Activated naive CD4-positive, alpha-beta T cell treated with anti-CD3 and anti-CD28 coated beads, Interleukin-2, amount 50 U/mL, for 24 hours (primary cell): ENCODE measurements around the gene PCDH11X.
"Not testable (repeated sequence)": the region's sequence is repeated elsewhere in the genome, so short reads cannot be mapped to it uniquely, and the experiment has no call there.

Source experiments
- H3K27ac Mint-ChIP-seq: one replicate; pipeline ENCODE4 v1.8.0; 2021; ENCODE audit warnings: mild to moderate bottlenecking, mixed read lengths
- H3K27me3 Mint-ChIP-seq: one replicate; pipeline ENCODE4 v1.8.0; 2021; ENCODE audit warnings: mixed read lengths
- H3K36me3 Mint-ChIP-seq: one replicate; pipeline ENCODE4 v1.8.0; 2021; ENCODE audit warnings: mixed read lengths
- H3K4me1 Mint-ChIP-seq: one replicate; pipeline ENCODE4 v1.8.0; 2021; ENCODE audit warnings: mixed read lengths
- H3K4me3 Mint-ChIP-seq: one replicate; pipeline ENCODE4 v1.8.0; 2021; ENCODE audit warnings: mild to moderate bottlenecking, mixed read lengths
- H3K9me3 Mint-ChIP-seq: one replicate; pipeline ENCODE4 v1.8.0; 2021; ENCODE audit warnings: mixed read lengths

Gene PCDH11X, protein sequence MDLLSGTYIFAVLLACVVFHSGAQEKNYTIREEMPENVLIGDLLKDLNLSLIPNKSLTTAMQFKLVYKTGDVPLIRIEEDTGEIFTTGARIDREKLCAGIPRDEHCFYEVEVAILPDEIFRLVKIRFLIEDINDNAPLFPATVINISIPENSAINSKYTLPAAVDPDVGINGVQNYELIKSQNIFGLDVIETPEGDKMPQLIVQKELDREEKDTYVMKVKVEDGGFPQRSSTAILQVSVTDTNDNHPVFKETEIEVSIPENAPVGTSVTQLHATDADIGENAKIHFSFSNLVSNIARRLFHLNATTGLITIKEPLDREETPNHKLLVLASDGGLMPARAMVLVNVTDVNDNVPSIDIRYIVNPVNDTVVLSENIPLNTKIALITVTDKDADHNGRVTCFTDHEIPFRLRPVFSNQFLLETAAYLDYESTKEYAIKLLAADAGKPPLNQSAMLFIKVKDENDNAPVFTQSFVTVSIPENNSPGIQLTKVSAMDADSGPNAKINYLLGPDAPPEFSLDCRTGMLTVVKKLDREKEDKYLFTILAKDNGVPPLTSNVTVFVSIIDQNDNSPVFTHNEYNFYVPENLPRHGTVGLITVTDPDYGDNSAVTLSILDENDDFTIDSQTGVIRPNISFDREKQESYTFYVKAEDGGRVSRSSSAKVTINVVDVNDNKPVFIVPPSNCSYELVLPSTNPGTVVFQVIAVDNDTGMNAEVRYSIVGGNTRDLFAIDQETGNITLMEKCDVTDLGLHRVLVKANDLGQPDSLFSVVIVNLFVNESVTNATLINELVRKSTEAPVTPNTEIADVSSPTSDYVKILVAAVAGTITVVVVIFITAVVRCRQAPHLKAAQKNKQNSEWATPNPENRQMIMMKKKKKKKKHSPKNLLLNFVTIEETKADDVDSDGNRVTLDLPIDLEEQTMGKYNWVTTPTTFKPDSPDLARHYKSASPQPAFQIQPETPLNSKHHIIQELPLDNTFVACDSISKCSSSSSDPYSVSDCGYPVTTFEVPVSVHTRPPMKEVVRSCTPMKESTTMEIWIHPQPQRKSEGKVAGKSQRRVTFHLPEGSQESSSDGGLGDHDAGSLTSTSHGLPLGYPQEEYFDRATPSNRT (N-terminal part only)

DNA sequence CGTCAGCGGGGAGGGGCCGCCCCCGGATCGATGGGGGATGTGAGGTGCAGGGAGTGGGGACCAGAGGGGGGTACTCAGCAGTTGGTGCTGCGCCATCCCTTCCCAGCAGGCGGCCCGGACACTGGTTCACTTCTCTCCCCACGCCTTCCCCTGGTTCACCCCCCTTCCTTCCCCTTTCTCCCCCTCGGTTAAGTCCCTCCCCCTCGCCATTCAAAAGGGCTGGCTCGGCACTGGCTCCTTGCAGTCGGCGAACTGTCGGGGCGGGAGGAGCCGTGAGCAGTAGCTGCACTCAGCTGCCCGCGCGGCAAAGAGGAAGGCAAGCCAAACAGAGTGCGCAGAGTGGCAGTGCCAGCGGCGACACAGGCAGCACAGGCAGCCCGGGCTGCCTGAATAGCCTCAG lies at the start of gene PCDH11X:
TSS of gene PCDH11X (plus strand) at position 241 of the 400 bp plus-strand sequence. CDS start 56,130 bp downstream, outside the sequence.
- not testable (repeated sequence) for H3K4me1 Mint-ChIP-seq, H3K27ac Mint-ChIP-seq, H3K36me3 Mint-ChIP-seq, H3K27me3 Mint-ChIP-seq, H3K4me3 Mint-ChIP-seq, H3K9me3 Mint-ChIP-seq

DNA sequence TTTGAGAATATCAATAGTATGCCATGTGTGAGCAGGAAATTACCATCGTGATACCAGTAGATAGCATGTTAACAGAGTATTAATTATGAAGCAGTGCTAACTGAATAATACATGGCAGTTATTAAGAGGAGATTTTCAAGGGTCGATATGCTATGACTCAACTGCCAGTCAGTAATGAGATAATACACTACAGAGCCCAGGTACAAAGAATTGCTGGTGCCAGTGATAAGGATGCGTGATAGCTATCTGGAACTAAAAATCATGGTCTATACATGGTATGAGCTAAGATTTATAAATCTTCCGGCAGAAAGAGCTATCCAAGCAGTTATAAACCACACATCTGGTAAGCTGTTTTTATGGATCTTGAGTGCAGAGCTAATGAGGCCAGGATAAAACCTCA lies 31.7 kb upstream of the PCDH11X start:
- H3K4me3 Mint-ChIP-seq, H3K27ac Mint-ChIP-seq, H3K36me3 Mint-ChIP-seq, H3K4me1 Mint-ChIP-seq, H3K9me3 Mint-ChIP-seq, H3K27me3 Mint-ChIP-seq: not testable (repeated sequence)

DNA sequence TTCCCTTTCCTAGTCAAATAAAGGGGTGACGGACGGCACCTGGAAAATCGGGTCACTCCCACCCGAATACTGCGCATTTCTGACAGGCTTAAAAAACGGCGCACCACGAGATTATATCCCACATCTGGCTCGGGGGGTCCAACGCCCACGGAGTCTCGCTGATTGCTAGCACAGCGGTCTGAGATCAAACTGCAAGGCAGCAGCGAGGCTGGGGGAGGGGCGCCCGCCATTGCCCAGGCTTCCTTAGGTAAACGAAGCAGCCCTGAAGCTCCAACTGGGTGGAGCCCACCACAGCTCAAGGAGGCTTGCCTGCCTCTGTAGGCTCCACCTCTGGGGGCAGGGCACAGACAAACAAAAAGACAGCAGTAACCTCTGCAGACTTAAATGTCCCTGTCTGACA lies 26.2 kb upstream of the PCDH11X start:
- not testable (repeated sequence) for H3K36me3 Mint-ChIP-seq, H3K4me1 Mint-ChIP-seq, H3K9me3 Mint-ChIP-seq, H3K27ac Mint-ChIP-seq, H3K27me3 Mint-ChIP-seq, H3K4me3 Mint-ChIP-seq

DNA sequence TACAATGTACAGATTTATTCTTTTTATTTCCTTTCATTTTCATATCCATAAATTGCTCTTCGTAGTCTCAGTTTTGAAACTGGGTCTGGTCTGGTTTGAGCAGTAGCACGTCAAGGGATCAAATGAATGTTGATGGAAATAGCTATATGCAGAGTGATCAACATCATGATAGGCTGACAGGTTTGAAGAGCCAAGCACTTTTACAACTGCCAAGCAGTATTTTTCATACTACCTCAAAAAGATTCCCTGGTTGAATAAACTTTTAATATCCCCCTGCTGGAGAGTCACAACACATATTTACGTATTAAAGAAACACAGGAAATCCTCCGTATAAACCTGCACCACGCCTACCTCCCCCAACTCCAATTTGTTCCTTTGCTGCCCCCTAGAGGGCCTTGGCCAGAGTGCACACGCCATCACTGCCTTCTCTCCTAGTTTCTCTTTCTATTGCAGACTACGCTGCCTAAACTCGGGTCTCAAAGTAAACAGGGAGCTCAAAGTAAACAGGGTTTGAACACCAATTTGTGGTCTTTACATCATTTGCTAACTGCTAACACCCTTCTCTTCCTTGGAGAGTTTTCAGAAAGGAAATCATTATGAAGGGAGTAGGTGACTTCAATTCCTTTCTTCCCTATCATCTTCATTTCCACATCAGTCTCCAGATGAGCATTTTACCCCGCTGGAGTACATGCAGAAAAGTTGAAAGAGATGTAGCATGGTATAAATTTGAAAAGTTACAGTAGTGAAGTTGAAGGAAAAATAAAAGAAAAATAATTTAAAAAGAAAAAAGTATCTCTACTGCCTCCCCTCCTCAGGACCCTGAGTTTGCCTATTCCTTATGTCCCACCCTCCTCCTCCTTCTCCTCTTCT lies 8.3 kb upstream of the PCDH11X start:
- not testable (repeated sequence) for H3K27me3 Mint-ChIP-seq, H3K9me3 Mint-ChIP-seq, H3K4me1 Mint-ChIP-seq, H3K36me3 Mint-ChIP-seq, H3K4me3 Mint-ChIP-seq, H3K27ac Mint-ChIP-seq

DNA sequence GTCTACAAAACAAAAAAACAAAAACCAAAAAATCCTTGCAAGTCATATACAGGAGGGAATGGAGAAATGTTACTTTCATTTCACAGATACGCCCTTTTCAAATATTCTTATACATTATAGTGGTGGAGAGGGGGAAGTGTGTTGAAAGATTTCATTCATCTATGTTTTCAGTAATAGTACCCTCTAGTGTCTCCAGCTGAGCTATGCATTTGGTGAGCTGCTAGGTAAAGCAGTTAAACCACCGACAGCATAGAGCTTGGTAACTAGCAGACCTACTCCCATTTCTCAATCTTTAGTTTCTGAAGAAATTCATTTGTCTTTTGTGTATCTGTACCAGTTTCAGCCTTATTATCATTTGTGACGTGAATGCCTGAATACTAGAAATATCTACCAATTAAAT lies 5.2 kb upstream of the PCDH11X start:
- not testable (repeated sequence) for H3K4me3 Mint-ChIP-seq, H3K4me1 Mint-ChIP-seq

DNA sequence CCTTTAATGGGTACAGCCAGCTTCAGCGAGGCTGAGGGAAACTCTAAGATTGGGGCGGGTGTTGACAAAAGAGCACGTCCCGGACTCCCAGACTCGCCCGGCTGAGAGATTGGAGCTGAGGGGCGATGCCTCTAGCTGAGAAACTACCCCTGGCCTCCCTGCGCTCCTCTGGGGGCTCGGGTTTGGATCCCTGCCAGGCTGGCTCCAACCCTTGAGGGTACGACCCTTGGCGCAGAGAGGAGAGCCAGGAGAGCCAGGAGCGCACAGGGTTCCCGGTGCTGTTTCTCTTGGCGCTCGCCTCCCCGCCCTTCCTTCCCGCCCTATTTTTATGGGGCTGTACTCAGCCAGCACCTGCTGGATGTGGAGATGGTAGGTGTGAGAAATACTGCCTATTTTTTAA lies 833 bp downstream of the PCDH11X start:
- not testable (repeated sequence) for H3K27ac Mint-ChIP-seq, H3K9me3 Mint-ChIP-seq, H3K4me3 Mint-ChIP-seq, H3K36me3 Mint-ChIP-seq, H3K4me1 Mint-ChIP-seq, H3K27me3 Mint-ChIP-seq

More for the DNA sequence above, 5.2 kb upstream of the PCDH11X start:
- H3K9me3 Mint-ChIP-seq, H3K27ac Mint-ChIP-seq, H3K27me3 Mint-ChIP-seq, H3K36me3 Mint-ChIP-seq: not testable (repeated sequence)

DNA sequence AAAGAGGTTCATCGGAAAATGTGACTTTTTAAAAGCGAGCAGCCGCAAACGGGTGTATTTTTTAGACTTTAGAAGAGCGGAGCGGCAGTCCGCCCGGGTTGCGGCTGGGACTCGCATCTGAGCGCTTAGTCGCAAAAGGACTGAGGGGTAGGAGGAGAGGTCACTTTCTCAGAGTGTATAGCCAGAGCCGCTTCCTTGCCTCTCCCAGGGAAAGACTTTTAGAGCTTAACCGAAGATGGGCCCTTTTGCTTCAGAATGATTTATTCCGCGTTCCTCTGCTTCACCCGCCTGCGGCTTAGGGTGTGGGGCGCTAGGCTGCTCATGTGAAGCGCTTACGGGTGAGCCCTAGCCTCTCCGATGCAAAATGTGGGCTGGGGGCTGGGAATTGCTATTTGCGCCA lies 1.5 kb downstream of the PCDH11X start:
- H3K4me3 Mint-ChIP-seq, H3K27me3 Mint-ChIP-seq, H3K36me3 Mint-ChIP-seq, H3K9me3 Mint-ChIP-seq, H3K27ac Mint-ChIP-seq, H3K4me1 Mint-ChIP-seq: not testable (repeated sequence)

DNA sequence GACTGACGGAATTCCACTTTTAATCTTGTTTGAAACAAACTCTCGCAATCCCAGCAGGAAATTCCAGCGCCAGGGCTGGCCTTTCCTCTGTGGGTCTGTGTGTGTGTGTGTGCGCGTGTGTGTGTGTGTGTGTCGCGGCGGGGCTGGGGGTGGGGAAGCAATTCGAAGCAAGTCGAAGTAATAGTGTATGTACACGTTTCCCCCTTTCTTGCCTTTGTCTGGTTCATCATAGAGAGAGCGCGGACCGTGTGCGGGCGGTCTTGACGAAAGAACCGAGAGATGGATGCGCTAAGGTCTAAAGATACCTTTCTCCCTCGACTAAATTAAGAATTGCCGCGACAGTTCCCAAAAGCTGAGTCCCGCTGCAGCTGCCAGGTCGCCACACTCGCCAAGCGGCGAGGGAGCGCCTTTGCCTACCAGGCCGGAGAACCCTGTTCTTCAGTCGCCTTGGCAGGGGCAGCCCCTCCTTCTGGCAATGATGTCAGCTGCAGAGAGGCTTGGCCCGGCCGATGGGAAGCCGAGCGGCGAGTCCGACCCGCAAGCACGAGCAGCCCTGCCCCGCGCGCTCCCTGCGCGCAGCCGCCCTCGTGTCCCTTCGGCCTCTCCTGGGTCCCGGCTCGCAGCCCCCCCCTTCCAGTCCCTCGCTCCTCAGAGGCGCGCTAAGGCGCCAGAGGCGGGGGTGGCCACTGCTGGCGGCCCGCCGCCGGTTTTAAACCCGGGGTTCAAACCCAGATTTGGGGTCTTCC lies 2.6 kb downstream of the PCDH11X start:
- H3K27me3 Mint-ChIP-seq, H3K4me1 Mint-ChIP-seq, H3K36me3 Mint-ChIP-seq, H3K9me3 Mint-ChIP-seq, H3K27ac Mint-ChIP-seq, H3K4me3 Mint-ChIP-seq: not testable (repeated sequence)

DNA sequence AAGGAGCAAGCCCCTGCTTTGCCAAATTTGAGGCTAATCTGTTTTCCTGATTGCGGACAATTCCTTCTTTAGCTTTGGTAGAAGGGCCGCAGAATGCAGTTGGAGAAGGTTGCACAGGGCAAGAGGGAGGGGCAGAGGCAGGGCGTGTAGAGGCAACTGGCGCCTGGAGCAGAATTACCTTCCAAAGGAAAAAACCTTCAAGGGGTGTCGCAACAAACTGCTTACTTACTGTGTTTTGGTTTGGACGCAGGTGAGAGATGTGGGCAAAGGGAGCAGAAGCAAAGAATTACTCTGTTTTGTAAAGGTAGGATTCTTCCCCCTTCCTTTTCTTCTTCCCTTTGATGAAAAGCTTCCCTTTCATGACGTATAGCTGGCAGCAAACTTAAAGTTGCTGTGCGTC lies 3.6 kb downstream of the PCDH11X start:
- not testable (repeated sequence) for H3K4me3 Mint-ChIP-seq, H3K9me3 Mint-ChIP-seq, H3K36me3 Mint-ChIP-seq, H3K4me1 Mint-ChIP-seq, H3K27me3 Mint-ChIP-seq, H3K27ac Mint-ChIP-seq

DNA sequence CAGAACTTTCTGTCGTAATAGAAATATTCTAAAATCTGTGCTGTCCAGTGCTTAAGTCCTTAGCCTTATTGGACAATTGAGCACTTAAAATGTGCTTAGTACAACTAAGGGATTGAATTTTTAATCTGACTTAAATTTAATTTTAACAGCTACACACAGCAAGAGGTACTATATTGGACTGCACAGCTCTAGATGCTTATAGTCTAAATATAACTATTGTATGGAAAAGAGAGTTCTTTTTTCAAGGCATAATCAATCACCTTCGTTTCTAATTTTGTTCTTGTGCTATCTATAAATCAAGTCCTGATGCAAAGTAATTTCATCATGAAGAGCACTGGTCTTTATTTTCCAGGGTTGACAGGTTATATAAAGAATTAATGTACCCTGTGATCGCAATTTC lies 38.4 kb downstream of the PCDH11X start:
- not testable (repeated sequence) for H3K27ac Mint-ChIP-seq, H3K4me1 Mint-ChIP-seq, H3K36me3 Mint-ChIP-seq, H3K9me3 Mint-ChIP-seq, H3K4me3 Mint-ChIP-seq, H3K27me3 Mint-ChIP-seq

DNA sequence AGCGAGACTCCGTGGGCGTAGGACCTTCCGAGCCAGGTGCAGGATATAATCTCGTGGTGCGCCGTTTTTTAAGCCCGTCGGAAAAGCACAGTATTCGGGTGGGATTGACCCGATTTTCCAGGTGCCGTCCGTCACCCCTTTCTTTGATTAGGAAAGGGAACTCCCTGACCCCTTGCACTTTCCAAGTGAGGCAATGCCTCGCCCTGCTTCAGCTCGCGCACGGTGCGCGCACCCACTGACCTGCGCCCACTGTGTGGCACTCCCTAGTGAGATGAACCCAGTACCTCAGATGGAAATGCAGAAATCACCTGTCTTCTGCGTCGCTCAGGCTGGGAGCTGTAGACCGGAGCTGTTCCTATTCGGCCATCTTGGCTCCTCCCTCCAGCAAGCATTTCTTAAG lies 46.1 kb downstream of the PCDH11X start:
- not testable (repeated sequence) for H3K36me3 Mint-ChIP-seq, H3K27me3 Mint-ChIP-seq, H3K4me3 Mint-ChIP-seq, H3K4me1 Mint-ChIP-seq, H3K9me3 Mint-ChIP-seq, H3K27ac Mint-ChIP-seq
